Lung (tissue), 16 donors: ENCODE results near the gene ARHGEF2. TPM values are rescaled to one million over a fixed set of nuclear protein-coding genes. Genes with fewer than 3 reads are reported as not detected.

Source experiments
- ATAC-seq: fragments of 200-7000 bp; cut with Tn5 transposase; one replicate; pipeline ENCODE4 v1.9.1; 2020; ENCODE audit warnings: moderate number of reproducible peaks; ENCODE audit not compliant: insufficient read depth, low FRiP score
- DNase-seq, 3 donors: peaks; one replicate each; pipeline ENCODE4 v3.0.0-alpha.2; 2013 to 2017
- H3K27ac ChIP-seq, 2 donors: one replicate each; pipeline ENCODE4 v1.5.1; 2013; ENCODE audit warnings: mild to moderate bottlenecking in 2 of 2, moderate library complexity in 2 of 2, control low read depth in 1 of 2, inconsistent platforms in 1 of 2, low read depth in 1 of 2, low read length in 1 of 2
- H3K27me3 ChIP-seq, 3 donors: one replicate each; pipeline ENCODE4 v1.5.1; 2013; ENCODE audit warnings: low read length in 2 of 3; ENCODE audit not compliant: control insufficient read depth in 3 of 3, insufficient read depth in 3 of 3
- H3K36me3 ChIP-seq, 4 donors: one replicate each; pipeline ENCODE4 v1.5.1; 2013; ENCODE audit warnings: low read length in 4 of 4, mild to moderate bottlenecking in 1 of 4, moderate library complexity in 1 of 4; ENCODE audit not compliant: control insufficient read depth in 4 of 4, insufficient read depth in 4 of 4
- H3K4me1 ChIP-seq, 5 donors: one replicate each; pipeline ENCODE4 v1.5.1; 2013; ENCODE audit warnings: low read length in 5 of 5, mild to moderate bottlenecking in 2 of 5, moderate library complexity in 1 of 5; ENCODE audit not compliant: control insufficient read depth in 5 of 5, insufficient read depth in 5 of 5
- H3K4me3 ChIP-seq: one replicate; pipeline ENCODE4 v1.5.1; 2013; ENCODE audit warnings: mild to moderate bottlenecking, control low read depth, moderate library complexity
- H3K9ac ChIP-seq, 2 donors: one replicate each; pipeline ENCODE4 v1.5.1; 2013; ENCODE audit warnings: low read length in 2 of 2, control low read depth in 1 of 2; ENCODE audit not compliant: insufficient read depth in 1 of 2
- H3K9me3 ChIP-seq, 4 donors: one replicate each; pipeline ENCODE4 v1.5.1; 2013; ENCODE audit warnings: low read length in 3 of 4, mild to moderate bottlenecking in 1 of 4, moderate library complexity in 1 of 4; ENCODE audit not compliant: control insufficient read depth in 4 of 4, insufficient read depth in 3 of 4
- CTCF ChIP-seq: IDR thresholded peaks from 2 replicates; pipeline ENCODE4 v1.5.1; 2012; ENCODE audit warnings: mild to moderate bottlenecking; ENCODE audit errors: control extremely low read depth, extremely low read depth
- WGBS, 2 donors: extraction: QIAGEN DNeasy Blood & Tissue Kit; methylation state at CpG; one replicate each; pipeline ENCODE4 v1.1.7; 2013; 5-methylcytosine and 5-hydroxymethylcytosine counted together
- long read RNA-seq, 5 donors: transcript quantifications; one replicate each; lab custom pipeline, GENCODE V29; 2026
- polyA plus RNA-seq, 2 donors: library from polyadenylated mRNA; stranded (reverse); fragments of 200-250 nt; gene quantifications; one replicate each; pipeline ENCODE4 v1.2.1, GENCODE V29; 2013
- total RNA-seq, 2 donors: library from RNA; depleted of rRNA in 1 of 2; stranded (reverse); fragments of >200 nt in 1 of 2; gene quantifications; one replicate each; pipeline ENCODE4 v1.2.1, GENCODE V29; 2014 to 2021
- donor health status: control.
- donor health status: control.
- donor health status: Bipolar disorder and iron deficiency.
- donor health status: healthy.
- donor health status: DM: yes; HTN: yes; CAD: no.

Gene ARHGEF2
- total RNA-seq = 100 to 1,000 TPM; 148 to 289 TPM
- 10 to 100 TPM; 72.0 to 91.4 TPM for polyA plus RNA-seq
- long read RNA-seq, donor 1, partial matches to known transcripts = 33 of 34 reads
- long read RNA-seq, donor 1, other reads (novel, unspliced or antisense) = 0 of 34 reads
- long read RNA-seq, donor 2, partial matches to known transcripts = 5 of 7 reads
- long read RNA-seq, donor 2, other reads (novel, unspliced or antisense) = 0 of 7 reads
- long read RNA-seq, donor 3, partial matches to known transcripts = 23 of 25 reads
- long read RNA-seq, donor 3, other reads (novel, unspliced or antisense) = 0 of 25 reads
- long read RNA-seq, donor 4, partial matches to known transcripts = 0 of 1 reads
- long read RNA-seq, donor 4, other reads (novel, unspliced or antisense) = 0 of 1 reads
- long read RNA-seq, donor 5, partial matches to known transcripts = 36 of 40 reads
- long read RNA-seq, donor 5, other reads (novel, unspliced or antisense) = 0 of 40 reads

GRCh38 chr1:155978325-155978972 lies at the start of gene ARHGEF2:
TSS of gene ARHGEF2 (minus strand) at chr1:155978547. CDS start at chr1:155978427, 120 bp downstream.
- peak within 1 kb of the TSS; percentile 50 to 89 for H3K9ac ChIP-seq
- no peak for TF ChIP-seq CTCF
- no peaks in the 10 kb centered on the region for H3K27me3 ChIP-seq
- peak; percentile 75 for ATAC-seq
- peak within 1 kb of the TSS; percentile 89 to 97 for H3K27ac ChIP-seq
- peaks cover 0 to 6% (median 0%) of the 10 kb centered on the region in 4 donors for H3K36me3 ChIP-seq
- WGBS, 2 donors = 0 to 1% methylated on average over 36 to 52 of the region's 52 CpGs
- peak within 1 kb of the TSS; percentile 88 for H3K4me3 ChIP-seq
- peaks cover 26 to 82% (median 42%) of the 10 kb centered on the region in 5 donors for H3K4me1 ChIP-seq
- peak; percentile 86 to 91 (median 87) for DNase-seq
- no peaks in the 10 kb centered on the region for H3K9me3 ChIP-seq

GRCh38 chr1:156026588-156026987 lies 48.2 kb upstream of the ARHGEF2 start:
- 89% methylated on average over 4 of the region's 4 CpGs for WGBS, 2 donors
- Histone ChIP-seq H3K36me3 (no peaks in the 10 kb centered on the region), H3K9ac (no peak overlapping the region), H3K27me3 (no peaks in the 10 kb centered on the region), H3K4me1 (peaks cover 0 to 3% (median 0%) of the 10 kb centered on the region in 5 donors), H3K9me3 (no peaks in the 10 kb centered on the region), H3K4me3 (no peak overlapping the region), H3K27ac (no peak overlapping the region)
- ATAC-seq = no peak
- TF ChIP-seq CTCF = no peak
- DNase-seq = no peak

- TF ChIP-seq CTCF = peak; percentile 38
- H3K9me3 ChIP-seq = no peaks in the 10 kb centered on the region
- H3K4me3 ChIP-seq = no peak overlapping the region
- WGBS, 2 donors = 9 to 11% methylated on average over 9 of the region's 9 CpGs
- H3K9ac ChIP-seq = no peak overlapping the region
- peaks cover 0 to 3% (median 0%) of the 10 kb centered on the region in 5 donors for H3K4me1 ChIP-seq
- ATAC-seq (no peak), DNase-seq (peak; percentile 41 to 66 (median 58))
- peak overlapping the region in 1 of 2 donors; percentile 22 for H3K27ac ChIP-seq
- no peaks in the 10 kb centered on the region for H3K36me3 ChIP-seq
- no peaks in the 10 kb centered on the region for H3K27me3 ChIP-seq
These were observed 47.5 kb upstream of the ARHGEF2 start for GRCh38 chr1:156025876-156026275.
